Fibroblast of lung (primary cell): Measurements from ENCODE around the gene KAT14.

Source experiments
- EZH2 ChIP-seq: IDR thresholded peaks from 2 replicates; pipeline ENCODE4 v1.5.1; 2012; ENCODE audit warnings: low read length, control low read depth, mild to moderate bottlenecking; ENCODE audit errors: missing control alignments
- TF ChIP-seq, protein P1 (sequence below), 2 donors: IDR thresholded peaks in 1 of 2; conservative IDR thresholded peaks in 1 of 2; 1 replicate in 1 of 2; 2 replicates in 1 of 2; pipeline ENCODE4 v1.5.1; 2011 to 2012; ENCODE audit warnings: low read length in 2 of 2, control low read depth in 1 of 2, inconsistent platforms in 1 of 2, low read depth in 1 of 2, mild to moderate bottlenecking in 1 of 2

DNA sequence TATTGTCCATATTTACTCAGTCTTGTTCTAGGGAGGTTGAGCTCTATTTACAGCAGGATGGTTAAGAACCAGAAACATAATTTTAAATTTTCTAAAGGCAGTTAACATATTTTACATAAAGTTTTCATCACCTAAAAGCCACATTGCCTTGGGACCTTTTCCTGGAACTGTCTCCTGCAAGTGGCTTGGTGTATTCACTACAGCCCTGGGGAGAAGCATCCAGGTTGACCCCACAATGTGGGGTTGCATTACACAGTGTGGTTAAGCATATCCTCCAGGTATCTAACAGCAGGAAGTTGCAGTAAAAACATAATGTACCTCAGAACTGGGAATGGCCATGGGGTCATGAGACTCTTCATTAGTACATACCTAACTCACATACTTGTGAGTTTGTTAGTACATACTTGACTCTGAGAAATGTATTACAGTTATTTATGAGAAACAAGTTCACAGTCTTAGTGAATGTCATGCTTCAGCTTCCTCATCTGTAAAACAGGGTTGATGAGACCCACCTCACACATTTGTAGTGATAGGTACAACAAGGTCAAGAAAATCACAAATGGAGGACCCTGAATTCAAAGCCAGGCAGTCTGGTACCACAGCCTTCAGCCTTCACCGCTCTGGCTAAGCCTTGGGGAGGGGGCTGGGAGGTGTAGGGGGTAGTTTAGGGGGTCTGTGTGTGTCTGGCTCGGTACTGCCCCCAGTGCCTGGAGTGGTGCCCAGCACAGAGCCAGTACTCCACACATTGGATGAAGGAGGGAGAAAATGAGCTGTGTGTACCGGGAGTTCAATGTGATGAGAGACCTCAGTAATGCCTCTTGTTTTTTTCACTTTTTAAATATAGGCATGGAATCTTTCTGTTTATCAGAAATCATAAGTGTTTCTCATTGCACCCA, 52.9 kb downstream of the KAT14 start:
- TF ChIP-seq, protein P1, sequence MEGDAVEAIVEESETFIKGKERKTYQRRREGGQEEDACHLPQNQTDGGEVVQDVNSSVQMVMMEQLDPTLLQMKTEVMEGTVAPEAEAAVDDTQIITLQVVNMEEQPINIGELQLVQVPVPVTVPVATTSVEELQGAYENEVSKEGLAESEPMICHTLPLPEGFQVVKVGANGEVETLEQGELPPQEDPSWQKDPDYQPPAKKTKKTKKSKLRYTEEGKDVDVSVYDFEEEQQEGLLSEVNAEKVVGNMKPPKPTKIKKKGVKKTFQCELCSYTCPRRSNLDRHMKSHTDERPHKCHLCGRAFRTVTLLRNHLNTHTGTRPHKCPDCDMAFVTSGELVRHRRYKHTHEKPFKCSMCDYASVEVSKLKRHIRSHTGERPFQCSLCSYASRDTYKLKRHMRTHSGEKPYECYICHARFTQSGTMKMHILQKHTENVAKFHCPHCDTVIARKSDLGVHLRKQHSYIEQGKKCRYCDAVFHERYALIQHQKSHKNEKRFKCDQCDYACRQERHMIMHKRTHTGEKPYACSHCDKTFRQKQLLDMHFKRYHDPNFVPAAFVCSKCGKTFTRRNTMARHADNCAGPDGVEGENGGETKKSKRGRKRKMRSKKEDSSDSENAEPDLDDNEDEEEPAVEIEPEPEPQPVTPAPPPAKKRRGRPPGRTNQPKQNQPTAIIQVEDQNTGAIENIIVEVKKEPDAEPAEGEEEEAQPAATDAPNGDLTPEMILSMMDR (conservative IDR thresholded peaks at IDR 0.05 in 1 of 2, IDR thresholded peaks at IDR 0.05 in 1 of 2; ENCODE audit: low read depth in 1 of 2, low read length in 2 of 2), result no peak
- no peak for TF ChIP-seq EZH2
